GF-D8 (cell line): ENCODE results near the gene STUM.
A peak's percentile ranks its signal among the peaks of the same experiment; 100 is the strongest.

Experiments
- DNase-seq: peaks from one replicate; lab custom pipeline; 2025; lab: John Stamatoyannopoulos, UW

The STUM gene

GRCh38 chr1:226533220-226533619 is 15.3 kb upstream of the STUM start:
- DNase-seq = no peak

- no peak for DNase-seq
Observed at GRCh38 chr1:226534098-226534497, 14.5 kb upstream of the STUM start.

- no peak for DNase-seq
Observed at GRCh38 chr1:226534645-226535044, 13.9 kb upstream of the STUM start.

- DNase-seq = no peak
Observed at GRCh38 chr1:226535666-226536065, 12.9 kb upstream of the STUM start.

- DNase-seq = no peak
Observed at GRCh38 chr1:226541231-226541630, 7.3 kb upstream of the STUM start.

- DNase-seq = no peak
Observed at GRCh38 chr1:226541631-226542622, 6.6 kb upstream of the STUM start.

GRCh38 chr1:226542623-226543103 is 5.9 kb upstream of the STUM start:
- no peak for DNase-seq

GRCh38 chr1:226545836-226546596 is 2.5 kb upstream of the STUM start:
- no peak for DNase-seq

- no peak for DNase-seq
Observed at GRCh38 chr1:226546926-226547325, 1.6 kb upstream of the STUM start.

GRCh38 chr1:226547754-226548191 is 791 bp upstream of the STUM start:
- peak; percentile 6 for DNase-seq

GRCh38 chr1:226549094-226549936 is 751 bp downstream of the STUM start:
- DNase-seq = no peak

GRCh38 chr1:226549937-226550671 is 1.5 kb downstream of the STUM start:
- DNase-seq = no peak

GRCh38 chr1:226550672-226551041 is 2.1 kb downstream of the STUM start:
- DNase-seq = no peak

- no peak for DNase-seq
Observed at GRCh38 chr1:226551299-226551698, 2.7 kb downstream of the STUM start.

GRCh38 chr1:226552061-226552460 is 3.5 kb downstream of the STUM start:
- DNase-seq = no peak

GRCh38 chr1:226553266-226553923 is 4.8 kb downstream of the STUM start:
- no peak for DNase-seq

- DNase-seq = no peak
Observed at GRCh38 chr1:226553924-226554282, 5.3 kb downstream of the STUM start.

- no peak for DNase-seq
Observed at GRCh38 chr1:226555092-226555491, 6.5 kb downstream of the STUM start.

- no peak for DNase-seq
Observed at GRCh38 chr1:226557424-226557823, 8.9 kb downstream of the STUM start.

GRCh38 chr1:226558036-226558650 is 9.6 kb downstream of the STUM start:
- DNase-seq = no peak
